GM21737 (cell line): ENCODE measurements around the gene RRN3.
"Not testable (repeated sequence)": the region's sequence is repeated elsewhere in the genome, so short reads cannot be mapped to it uniquely, and the experiment has no call there.

Source experiments
- ATAC-seq: cut with Tn5 transposase; IDR thresholded peaks from one replicate; pipeline ENCODE4 v1.9.1; 2021; ENCODE audit warnings: mild to moderate bottlenecking, moderate library complexity; ENCODE audit not compliant: unreplicated experiment

RRN3 gene

GRCh38 chr16:15052747-15053476 is 41.2 kb downstream of the RRN3 start:
- ATAC-seq: no peak

- no peak for ATAC-seq
These were observed 42.6 kb downstream of the RRN3 start for GRCh38 chr16:15051387-15051951.

GRCh38 chr16:15050440-15050839 is 43.6 kb downstream of the RRN3 start:
- not testable (repeated sequence) for ATAC-seq

GRCh38 chr16:15049581-15050180 is 44.4 kb downstream of the RRN3 start:
- no peak for ATAC-seq

- no peak for ATAC-seq
These were observed 47.2 kb downstream of the RRN3 start for GRCh38 chr16:15046692-15047376.

- ATAC-seq: not testable (repeated sequence)
These were observed 48.8 kb downstream of the RRN3 start for GRCh38 chr16:15045270-15045669.

GRCh38 chr16:15044286-15044685 is 49.8 kb downstream of the RRN3 start:
- ATAC-seq: no peak

GRCh38 chr16:15043344-15043743 is 50.7 kb downstream of the RRN3 start:
- ATAC-seq: no peak

GRCh38 chr16:15041271-15042004 is 52.6 kb downstream of the RRN3 start:
- no peak for ATAC-seq

GRCh38 chr16:15038689-15039088 is 55.4 kb downstream of the RRN3 start:
- ATAC-seq: no peak

GRCh38 chr16:15037745-15038144 is 56.3 kb downstream of the RRN3 start:
- no peak for ATAC-seq

GRCh38 chr16:15037003-15037402 is 57.1 kb downstream of the RRN3 start:
- ATAC-seq: no peak

- ATAC-seq: no peak
These were observed 58.8 kb downstream of the RRN3 start for GRCh38 chr16:15035163-15035729.

- ATAC-seq: no peak
These were observed 59.6 kb downstream of the RRN3 start for GRCh38 chr16:15034266-15035162.

- no peak for ATAC-seq
These were observed 60.8 kb downstream of the RRN3 start for GRCh38 chr16:15033309-15033707.

- ATAC-seq: no peak
These were observed 61.3 kb downstream of the RRN3 start for GRCh38 chr16:15032547-15033308.

- ATAC-seq: no peak
These were observed 62.5 kb downstream of the RRN3 start for GRCh38 chr16:15031586-15031985.

GRCh38 chr16:15031179-15031578 is 62.9 kb downstream of the RRN3 start:
- ATAC-seq: no peak

GRCh38 chr16:15029749-15030148 is 64.3 kb downstream of the RRN3 start:
- not testable (repeated sequence) for ATAC-seq
